Dermis microvascular lymphatic vessel endothelial cell (primary cell): ENCODE results near the gene CCIN. TPM values are rescaled to one million over a fixed set of nuclear protein-coding genes. Genes with fewer than 3 reads are reported as not detected.
"Not testable (repeated sequence)": the region's sequence is repeated elsewhere in the genome, so short reads cannot be mapped to it uniquely, and the experiment has no call there.

Experiments used
- DNase-seq, 2 donors: peaks; one replicate each; pipeline versions ENCODE4 v3.0.0 to v3.0.0-alpha.2; 2010; ENCODE audit warnings: low read depth in 2 of 2
- total RNA-seq: library from RNA; depleted of rRNA; stranded (reverse); fragments of >200 nt; gene quantifications from 2 replicates; pipeline ENCODE4 v1.2.1, GENCODE V29; 2014

The CCIN gene
- total RNA-seq, 1 donor from 2014 or later, result 0.13 TPM

- DNase-seq, result no peak
Measured at GRCh38 chr9:36158122-36158521, 11.1 kb upstream of the CCIN start.

GRCh38 chr9:36158917-36159316 is 10.3 kb upstream of the CCIN start:
- DNase-seq, result no peak

GRCh38 chr9:36159509-36159908 is 9.7 kb upstream of the CCIN start:
- DNase-seq, result not testable (repeated sequence)

GRCh38 chr9:36160126-36160525 is 9.1 kb upstream of the CCIN start:
- DNase-seq, result not testable (repeated sequence)

- DNase-seq, result no peak
Measured at GRCh38 chr9:36161187-36161586, 8.0 kb upstream of the CCIN start.

- no peak for DNase-seq
Measured at GRCh38 chr9:36162211-36162738, 6.9 kb upstream of the CCIN start.

GRCh38 chr9:36163049-36163785 is 6.0 kb upstream of the CCIN start:
- peak; percentile 51 to 84 for DNase-seq

- no peak for DNase-seq
Measured at GRCh38 chr9:36163786-36164170, 5.4 kb upstream of the CCIN start.

- DNase-seq, result no peak
Measured at GRCh38 chr9:36164372-36164771, 4.8 kb upstream of the CCIN start.

- DNase-seq, result no peak
Measured at GRCh38 chr9:36164989-36165388, 4.2 kb upstream of the CCIN start.

- peak in 1 of 2 donors; percentile 35 for DNase-seq
Measured at GRCh38 chr9:36165826-36166167, 3.4 kb upstream of the CCIN start.

- DNase-seq, result peak in 1 of 2 donors; percentile 74
Measured at GRCh38 chr9:36166168-36166927, 2.8 kb upstream of the CCIN start.

GRCh38 chr9:36169708-36170107 is 520 bp downstream of the CCIN start:
- DNase-seq, result no peak

- DNase-seq, result no peak
Measured at GRCh38 chr9:36170531-36170930, 1.3 kb downstream of the CCIN start.

GRCh38 chr9:36173861-36174260 is 4.7 kb downstream of the CCIN start:
- DNase-seq, result no peak

- no peak for DNase-seq
Measured at GRCh38 chr9:36174271-36174670, 5.1 kb downstream of the CCIN start.

GRCh38 chr9:36174731-36175130 is 5.5 kb downstream of the CCIN start:
- DNase-seq, result no peak

GRCh38 chr9:36175209-36175608 is 6.0 kb downstream of the CCIN start:
- not testable (repeated sequence) for DNase-seq

- not testable (repeated sequence) for DNase-seq
Measured at GRCh38 chr9:36176496-36176895, 7.3 kb downstream of the CCIN start.

- DNase-seq, result no peak
Measured at GRCh38 chr9:36177571-36177970, 8.4 kb downstream of the CCIN start.

- DNase-seq, result not testable (repeated sequence)
Measured at GRCh38 chr9:36180243-36180642, 11.1 kb downstream of the CCIN start.

- no peak for DNase-seq
Measured at GRCh38 chr9:36187414-36187813, 18.2 kb downstream of the CCIN start.

GRCh38 chr9:36188212-36188611 is 19.0 kb downstream of the CCIN start:
- no peak for DNase-seq
